Measurements from ENCODE around the gene ANLN. TPM values are rescaled to one million over a fixed set of nuclear protein-coding genes. Genes with fewer than 3 reads are reported as not detected.

Gene ANLN
- total RNA-seq, 1 donor from 2014 or later = 2.4 TPM

GRCh38 chr7:36420307-36420706 lies 30.6 kb downstream of the ANLN start:
- no peak for TF ChIP-seq CTCF (IDR thresholded peaks at IDR 0.05; ENCODE audit: insufficient read depth, low read length, severe bottlenecking)

DNA sequence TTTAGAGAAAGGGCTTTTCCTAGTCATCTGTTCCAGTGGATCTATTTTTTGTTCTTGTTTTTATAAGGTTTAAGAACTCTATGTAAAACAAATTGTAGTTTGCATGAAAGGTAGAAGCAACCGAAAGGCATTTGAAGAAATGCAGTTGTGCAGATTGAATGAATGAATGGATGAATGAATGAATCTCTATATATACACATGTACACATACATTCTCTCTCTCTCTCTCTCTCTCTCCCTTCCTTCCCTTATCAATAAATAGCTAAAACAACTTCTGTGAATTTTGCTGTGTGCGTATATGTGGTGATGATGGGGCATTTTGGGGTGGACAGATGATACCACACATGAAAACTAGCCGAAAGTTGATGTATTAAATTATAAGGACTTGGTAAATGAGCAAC lies 32.4 kb downstream of the ANLN start:
- TF ChIP-seq CTCF (IDR thresholded peaks at IDR 0.05; ENCODE audit: insufficient read depth, low read length, severe bottlenecking) = no peak
- no peaks in the 10 kb centered on the region for H3K27me3 ChIP-seq (ENCODE audit: control insufficient read depth, insufficient read depth, low read length)
- FAIRE-seq = no peak
- H3K4me3 ChIP-seq (ENCODE audit: low read depth, low read length) = no peak overlapping the region
- DNase-seq (ENCODE audit: low read depth) = no peak
- peaks cover 1% of the 10 kb centered on the region for H3K36me3 ChIP-seq (ENCODE audit: control insufficient read depth, insufficient read depth, low read length)

More at GRCh38 chr7:36420307-36420706, 30.6 kb downstream of the ANLN start:
- no peak for FAIRE-seq
- Histone ChIP-seq H3K36me3 (ENCODE audit: control insufficient read depth, insufficient read depth, low read length) (peaks cover 1% of the 10 kb centered on the region), H3K4me3 (ENCODE audit: low read depth, low read length) (no peak overlapping the region), H3K27me3 (ENCODE audit: control insufficient read depth, insufficient read depth, low read length) (no peaks in the 10 kb centered on the region)
- DNase-seq (ENCODE audit: low read depth) = no peak

DNA sequence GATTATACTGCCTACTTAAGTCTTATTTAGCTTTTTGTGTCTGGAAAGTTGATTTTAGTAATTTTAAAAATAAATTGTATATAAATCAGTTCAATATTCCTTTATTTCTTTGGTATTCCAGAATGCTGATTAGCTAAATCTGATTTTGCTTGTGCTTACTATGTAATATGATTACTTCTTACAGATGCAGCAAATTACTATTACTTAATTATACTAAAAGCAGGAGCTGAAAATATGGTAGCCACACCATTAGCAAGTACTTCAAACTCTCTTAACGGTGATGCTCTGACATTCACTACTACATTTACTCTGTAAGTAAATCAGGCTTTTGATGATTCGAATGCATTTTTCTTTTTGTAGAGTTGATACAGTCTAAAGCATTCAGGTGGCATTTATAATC lies 34.0 kb downstream of the ANLN start:
- H3K27me3 ChIP-seq (ENCODE audit: control insufficient read depth, insufficient read depth, low read length) = no peaks in the 10 kb centered on the region
- FAIRE-seq (no peak), DNase-seq (ENCODE audit: low read depth) (no peak)
- H3K4me3 ChIP-seq (ENCODE audit: low read depth, low read length) = no peak overlapping the region
- peaks cover 1% of the 10 kb centered on the region for H3K36me3 ChIP-seq (ENCODE audit: control insufficient read depth, insufficient read depth, low read length)
- no peak for TF ChIP-seq CTCF (IDR thresholded peaks at IDR 0.05; ENCODE audit: insufficient read depth, low read length, severe bottlenecking)

DNA sequence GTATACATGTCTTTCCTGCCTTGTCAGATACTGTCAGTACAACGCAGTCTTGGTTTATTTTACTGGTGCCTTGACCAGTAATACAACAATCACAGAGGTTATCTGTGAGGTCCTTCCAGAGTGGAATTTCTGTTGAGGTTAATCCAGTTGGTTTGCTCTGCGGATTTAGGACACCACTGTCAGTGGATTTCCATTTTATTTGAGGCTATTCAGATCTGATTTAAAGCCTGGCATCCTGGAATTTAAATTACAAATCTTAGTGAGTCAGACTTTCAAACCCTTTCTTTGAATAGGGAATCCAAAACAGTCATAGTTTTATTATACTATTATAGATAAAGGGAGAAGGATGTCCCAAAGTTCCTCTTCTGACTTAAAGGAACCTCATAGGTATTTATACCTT lies 40.5 kb downstream of the ANLN start:
- FAIRE-seq (no peak), DNase-seq (ENCODE audit: low read depth) (no peak)
- H3K36me3 ChIP-seq (ENCODE audit: control insufficient read depth, insufficient read depth, low read length) = no peaks in the 10 kb centered on the region
- H3K4me3 ChIP-seq (ENCODE audit: low read depth, low read length) = no peak overlapping the region
- no peaks in the 10 kb centered on the region for H3K27me3 ChIP-seq (ENCODE audit: control insufficient read depth, insufficient read depth, low read length)
- no peak for TF ChIP-seq CTCF (IDR thresholded peaks at IDR 0.05; ENCODE audit: insufficient read depth, low read length, severe bottlenecking)

DNA sequence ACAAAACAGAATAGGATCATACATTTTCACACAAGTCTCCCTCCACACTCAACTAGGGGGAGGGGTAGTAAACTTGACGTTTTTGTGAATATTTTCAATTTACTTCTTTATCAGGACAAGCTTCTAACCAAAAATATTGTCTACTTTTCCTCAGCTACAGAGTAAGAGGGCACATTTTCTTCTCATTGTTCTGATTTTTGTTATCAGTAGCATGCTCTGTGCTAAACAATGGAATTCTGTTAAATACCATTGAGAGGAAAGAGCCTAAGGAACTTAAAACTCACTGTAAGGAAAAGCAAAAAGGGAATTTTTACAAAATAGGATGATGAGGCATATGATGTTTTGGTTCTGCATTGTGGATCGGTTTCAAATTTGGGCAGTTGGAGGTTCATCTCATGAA lies 41.2 kb downstream of the ANLN start:
- Histone ChIP-seq H3K4me3 (ENCODE audit: low read depth, low read length) (no peak overlapping the region), H3K36me3 (ENCODE audit: control insufficient read depth, insufficient read depth, low read length) (no peaks in the 10 kb centered on the region), H3K27me3 (ENCODE audit: control insufficient read depth, insufficient read depth, low read length) (no peaks in the 10 kb centered on the region)
- no peak for FAIRE-seq
- DNase-seq (ENCODE audit: low read depth) = no peak
- TF ChIP-seq CTCF (IDR thresholded peaks at IDR 0.05; ENCODE audit: insufficient read depth, low read length, severe bottlenecking) = no peak

DNA sequence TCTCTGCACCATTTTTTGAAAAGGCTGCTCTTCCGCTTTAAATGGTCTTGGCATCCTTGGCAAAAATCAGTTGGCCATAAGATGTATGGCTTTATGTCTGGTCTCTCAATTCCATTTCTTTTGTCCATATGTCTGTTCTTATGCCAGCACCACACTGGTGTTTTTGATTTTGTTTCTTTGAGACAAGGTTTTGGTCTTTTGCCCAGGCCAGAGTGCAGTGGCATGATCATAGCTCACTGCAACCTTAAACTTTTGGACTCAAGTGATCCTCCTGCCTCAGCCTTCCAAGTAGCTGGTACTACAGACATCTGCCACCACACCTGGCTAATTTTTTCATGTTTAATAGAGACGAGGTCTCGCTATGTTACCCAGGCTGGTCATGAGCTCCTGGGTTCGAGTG lies 48.5 kb downstream of the ANLN start:
- FAIRE-seq = no peak

More for the DNA sequence above, 48.5 kb downstream of the ANLN start:
- DNase-seq (ENCODE audit: low read depth) = no peak
- Histone ChIP-seq H3K36me3 (ENCODE audit: control insufficient read depth, insufficient read depth, low read length) (no peaks in the 10 kb centered on the region), H3K27me3 (ENCODE audit: control insufficient read depth, insufficient read depth, low read length) (no peaks in the 10 kb centered on the region), H3K4me3 (ENCODE audit: low read depth, low read length) (no peak overlapping the region)
- no peak for TF ChIP-seq CTCF (IDR thresholded peaks at IDR 0.05; ENCODE audit: insufficient read depth, low read length, severe bottlenecking)
